ENCODE measurements around the gene ITGB8. TPM values are rescaled to one million over a fixed set of nuclear protein-coding genes. Genes with fewer than 3 reads are reported as not detected.
"Not testable (repeated sequence)": the region's sequence is repeated elsewhere in the genome, so short reads cannot be mapped to it uniquely, and the experiment has no call there.

ITGB8 gene
- total RNA-seq: 27.1 TPM

- DNase-seq: peak; percentile 87
Measured at GRCh38 chr7:20330239-20330927, at the start of gene ITGB8. Gene ITGB8 (plus strand): TSS chr7:20330900. CDS start chr7:20331807, 907 bp downstream.

- no peak for DNase-seq
Measured at GRCh38 chr7:20282959-20283358, 47.7 kb upstream of the ITGB8 start.

GRCh38 chr7:20283385-20283784, 47.3 kb upstream of the ITGB8 start:
- no peak for DNase-seq

GRCh38 chr7:20284003-20284770, 46.5 kb upstream of the ITGB8 start:
- DNase-seq: no peak

- no peak for DNase-seq
Measured at GRCh38 chr7:20284771-20285143, 45.9 kb upstream of the ITGB8 start.

- DNase-seq: no peak
Measured at GRCh38 chr7:20287317-20287716, 43.4 kb upstream of the ITGB8 start.

- DNase-seq: no peak
Measured at GRCh38 chr7:20288036-20288435, 42.7 kb upstream of the ITGB8 start.

GRCh38 chr7:20290505-20291111, 40.1 kb upstream of the ITGB8 start:
- DNase-seq: no peak

- no peak for DNase-seq
Measured at GRCh38 chr7:20293336-20293735, 37.4 kb upstream of the ITGB8 start.

GRCh38 chr7:20296444-20296843, 34.3 kb upstream of the ITGB8 start:
- DNase-seq: no peak

GRCh38 chr7:20296901-20297300, 33.8 kb upstream of the ITGB8 start:
- DNase-seq: no peak

- DNase-seq: no peak
Measured at GRCh38 chr7:20298486-20298901, 32.2 kb upstream of the ITGB8 start.

GRCh38 chr7:20299145-20299544, 31.6 kb upstream of the ITGB8 start:
- no peak for DNase-seq

- DNase-seq: no peak
Measured at GRCh38 chr7:20299647-20300312, 30.9 kb upstream of the ITGB8 start.

GRCh38 chr7:20301311-20301939, 29.3 kb upstream of the ITGB8 start:
- DNase-seq: no peak

- not testable (repeated sequence) for DNase-seq
Measured at GRCh38 chr7:20302300-20302699, 28.4 kb upstream of the ITGB8 start.

GRCh38 chr7:20302891-20303290, 27.8 kb upstream of the ITGB8 start:
- no peak for DNase-seq

- no peak for DNase-seq
Measured at GRCh38 chr7:20304366-20304765, 26.3 kb upstream of the ITGB8 start.

GRCh38 chr7:20305726-20306125, 25.0 kb upstream of the ITGB8 start:
- no peak for DNase-seq

GRCh38 chr7:20306180-20306946, 24.3 kb upstream of the ITGB8 start:
- no peak for DNase-seq

- no peak for DNase-seq
Measured at GRCh38 chr7:20307119-20307518, 23.6 kb upstream of the ITGB8 start.

- no peak for DNase-seq
Measured at GRCh38 chr7:20307901-20308300, 22.8 kb upstream of the ITGB8 start.
